DND-41 (cell line): ENCODE data around the gene KCND3.

Experiments
- CTCF ChIP-seq: IDR thresholded peaks from 2 replicates; pipeline ENCODE4 v1.5.1; 2012; ENCODE audit warnings: borderline replicate concordance, low read length, moderate library complexity, mild to moderate bottlenecking; ENCODE audit not compliant: poor library complexity, severe bottlenecking; ENCODE audit errors: extremely low read depth
- EZH2 ChIP-seq: IDR thresholded peaks from 3 replicates; pipeline ENCODE4 v1.6.1; 2012; ENCODE audit warnings: borderline replicate concordance, low read depth, mild to moderate bottlenecking, moderate library complexity, low read length, inconsistent platforms; ENCODE audit not compliant: severe bottlenecking

GRCh38 chr1:111948209-111949171 lies 41.0 kb downstream of the KCND3 start:
- TF ChIP-seq CTCF, result no peak
- no peak for TF ChIP-seq EZH2
